Esophagus (tissue), 2 donors: ENCODE data around the gene RAD23A. TPM values are rescaled to one million over a fixed set of nuclear protein-coding genes. Genes with fewer than 3 reads are reported as not detected.

Source experiments
- H3K27ac ChIP-seq, 2 donors: one replicate each; pipeline ENCODE4 v1.5.1; 2013; ENCODE audit warnings: low read depth in 2 of 2, mild to moderate bottlenecking in 2 of 2, inconsistent platforms in 1 of 2, low read length in 1 of 2, moderate library complexity in 1 of 2
- H3K27me3 ChIP-seq, 2 donors: one replicate each; pipeline ENCODE4 v1.6.1; 2013; ENCODE audit warnings: low read length in 2 of 2, control low read depth in 1 of 2, mild to moderate bottlenecking in 1 of 2; ENCODE audit not compliant: insufficient read depth in 2 of 2, control insufficient read depth in 1 of 2
- H3K36me3 ChIP-seq, 2 donors: one replicate each; pipeline ENCODE4 v1.6.1; 2013; ENCODE audit warnings: low read length in 1 of 2; ENCODE audit not compliant: control insufficient read depth in 2 of 2, insufficient read depth in 2 of 2
- H3K4me1 ChIP-seq, 2 donors: one replicate each; pipeline ENCODE4 v1.6.1; 2013; ENCODE audit warnings: low read length in 1 of 2; ENCODE audit not compliant: control insufficient read depth in 2 of 2, insufficient read depth in 2 of 2
- H3K4me3 ChIP-seq, 2 donors: one replicate each; pipeline ENCODE4 v1.5.1; 2013; ENCODE audit warnings: low read length in 2 of 2, mild to moderate bottlenecking in 2 of 2, low read depth in 1 of 2, moderate library complexity in 1 of 2
- H3K9me3 ChIP-seq, 2 donors: one replicate each; pipeline ENCODE4 v1.6.1; 2013; ENCODE audit warnings: mild to moderate bottlenecking in 2 of 2, low read depth in 1 of 2, low read length in 1 of 2, moderate library complexity in 1 of 2; ENCODE audit not compliant: control insufficient read depth in 2 of 2, insufficient read depth in 1 of 2
- WGBS, 2 donors: extraction: QIAGEN DNeasy Blood & Tissue Kit; methylation state at CpG; one replicate each; pipeline ENCODE4 v1.1.7; 2013; 5-methylcytosine and 5-hydroxymethylcytosine counted together
- polyA plus RNA-seq, 2 donors: library from polyadenylated mRNA; stranded (reverse); fragments of 200-250 nt; gene quantifications; one replicate each; pipeline ENCODE4 v1.2.3, GENCODE V29; 2013
- donor health status: healthy with polysubstance abuse.
- donor health status: Bipolar disorder and iron deficiency.

The RAD23A gene
- polyA plus RNA-seq, 2 donors, result 73.9 to 81.0 TPM

GRCh38 chr19:12983091-12983490 is 37.4 kb downstream of the RAD23A start:
- no peaks in the 10 kb centered on the region for H3K36me3 ChIP-seq
- H3K4me1 ChIP-seq, result peaks cover 0 to 11% of the 10 kb centered on the region in 2 donors
- WGBS, 2 donors, result 44 to 46% methylated on average over 10 of the region's 10 CpGs
- H3K27ac ChIP-seq, result no peak overlapping the region
- H3K27me3 ChIP-seq, result no peaks in the 10 kb centered on the region
- H3K4me3 ChIP-seq, result peak overlapping the region in 1 of 2 donors; percentile 26
- H3K9me3 ChIP-seq, result no peaks in the 10 kb centered on the region

GRCh38 chr19:12983542-12984142 is 38.0 kb downstream of the RAD23A start:
- peaks cover 0 to 11% of the 10 kb centered on the region in 2 donors for H3K4me1 ChIP-seq
- H3K9me3 ChIP-seq, result no peaks in the 10 kb centered on the region
- no peaks in the 10 kb centered on the region for H3K36me3 ChIP-seq
- peak overlapping the region in 1 of 2 donors; percentile 26 for H3K4me3 ChIP-seq
- H3K27me3 ChIP-seq, result no peaks in the 10 kb centered on the region
- no peak overlapping the region for H3K27ac ChIP-seq
- WGBS, 2 donors, result 9 to 12% methylated on average over 35 to 51 of the region's 51 CpGs

- H3K4me3 ChIP-seq, result no peak overlapping the region
- H3K27ac ChIP-seq, result no peak overlapping the region
- H3K4me1 ChIP-seq, result peaks cover 0 to 11% of the 10 kb centered on the region in 2 donors
- H3K36me3 ChIP-seq, result no peaks in the 10 kb centered on the region
- 71 to 75% methylated on average over 3 of the region's 3 CpGs for WGBS, 2 donors
- no peaks in the 10 kb centered on the region for H3K9me3 ChIP-seq
- no peaks in the 10 kb centered on the region for H3K27me3 ChIP-seq
Measured at GRCh38 chr19:12984143-12984627, 38.5 kb downstream of the RAD23A start.

- WGBS, 2 donors, result 38 to 42% methylated on average over 10 of the region's 10 CpGs
- H3K4me3 ChIP-seq, result no peak overlapping the region
- no peak overlapping the region for H3K27ac ChIP-seq
- H3K36me3 ChIP-seq, result no peaks in the 10 kb centered on the region
- no peaks in the 10 kb centered on the region for H3K9me3 ChIP-seq
- H3K4me1 ChIP-seq, result peaks cover 0 to 11% of the 10 kb centered on the region in 2 donors
- no peaks in the 10 kb centered on the region for H3K27me3 ChIP-seq
Measured at GRCh38 chr19:12984683-12985048, 39.0 kb downstream of the RAD23A start.

- H3K27me3 ChIP-seq, result no peaks in the 10 kb centered on the region
- H3K36me3 ChIP-seq, result no peaks in the 10 kb centered on the region
- H3K27ac ChIP-seq, result no peak overlapping the region
- H3K9me3 ChIP-seq, result no peaks in the 10 kb centered on the region
- peaks cover 0 to 11% of the 10 kb centered on the region in 2 donors for H3K4me1 ChIP-seq
- 48 to 63% methylated on average over 16 of the region's 16 CpGs for WGBS, 2 donors
- H3K4me3 ChIP-seq, result no peak overlapping the region
Measured at GRCh38 chr19:12985049-12985776, 39.6 kb downstream of the RAD23A start.

GRCh38 chr19:12986726-12987125 is 41.1 kb downstream of the RAD23A start:
- WGBS, 2 donors, result 93 to 98% methylated on average over 12 of the region's 12 CpGs
- Histone ChIP-seq H3K4me3 (no peak overlapping the region), H3K36me3 (no peaks in the 10 kb centered on the region), H3K27ac (no peak overlapping the region), H3K27me3 (no peaks in the 10 kb centered on the region), H3K4me1 (peaks cover 0 to 11% of the 10 kb centered on the region in 2 donors), H3K9me3 (no peaks in the 10 kb centered on the region)

GRCh38 chr19:12987190-12987589 is 41.5 kb downstream of the RAD23A start:
- H3K4me1 ChIP-seq, result peaks cover 0 to 11% of the 10 kb centered on the region in 2 donors
- no peak overlapping the region for H3K27ac ChIP-seq
- no peaks in the 10 kb centered on the region for H3K27me3 ChIP-seq
- H3K36me3 ChIP-seq, result no peaks in the 10 kb centered on the region
- H3K4me3 ChIP-seq, result no peak overlapping the region
- WGBS, 2 donors, result 64 to 77% methylated on average over 3 of the region's 3 CpGs
- no peaks in the 10 kb centered on the region for H3K9me3 ChIP-seq

GRCh38 chr19:12987781-12988180 is 42.1 kb downstream of the RAD23A start:
- 48 to 56% methylated on average over 10 of the region's 10 CpGs for WGBS, 2 donors
- no peaks in the 10 kb centered on the region for H3K27me3 ChIP-seq

GRCh38 chr19:12990431-12990830 is 44.8 kb downstream of the RAD23A start:
- H3K27me3 ChIP-seq, result no peaks in the 10 kb centered on the region
- WGBS, 2 donors, result 61 to 66% methylated on average over 17 to 22 of the region's 22 CpGs

More at GRCh38 chr19:12987781-12988180, 42.1 kb downstream of the RAD23A start:
- Histone ChIP-seq H3K9me3 (no peaks in the 10 kb centered on the region), H3K4me3 (no peak overlapping the region), H3K36me3 (no peaks in the 10 kb centered on the region), H3K27ac (no peak overlapping the region), H3K4me1 (peaks cover 0 to 11% of the 10 kb centered on the region in 2 donors)

More at GRCh38 chr19:12990431-12990830, 44.8 kb downstream of the RAD23A start:
- H3K36me3 ChIP-seq, result no peaks in the 10 kb centered on the region
- no peak overlapping the region for H3K27ac ChIP-seq
- H3K4me1 ChIP-seq, result peaks cover 0 to 10% of the 10 kb centered on the region in 2 donors
- no peak overlapping the region for H3K4me3 ChIP-seq
- no peaks in the 10 kb centered on the region for H3K9me3 ChIP-seq
